Astrocyte (in vitro differentiated cells and primary cell): ENCODE measurements around the gene PTPRD.

Experiments used
- EZH2 ChIP-seq: IDR thresholded peaks from 2 replicates; pipeline ENCODE4 v1.6.1; 2012; ENCODE audit warnings: mild to moderate bottlenecking, low read length, inconsistent platforms; ENCODE audit not compliant: insufficient read depth
- TF ChIP-seq, protein P1 (sequence below): IDR thresholded peaks from 2 replicates; pipeline ENCODE4 v1.5.1; 2011; ENCODE audit warnings: low read depth, mild to moderate bottlenecking, inconsistent platforms, low read length, moderate library complexity; ENCODE audit not compliant: insufficient read depth

- TF ChIP-seq, protein P1, sequence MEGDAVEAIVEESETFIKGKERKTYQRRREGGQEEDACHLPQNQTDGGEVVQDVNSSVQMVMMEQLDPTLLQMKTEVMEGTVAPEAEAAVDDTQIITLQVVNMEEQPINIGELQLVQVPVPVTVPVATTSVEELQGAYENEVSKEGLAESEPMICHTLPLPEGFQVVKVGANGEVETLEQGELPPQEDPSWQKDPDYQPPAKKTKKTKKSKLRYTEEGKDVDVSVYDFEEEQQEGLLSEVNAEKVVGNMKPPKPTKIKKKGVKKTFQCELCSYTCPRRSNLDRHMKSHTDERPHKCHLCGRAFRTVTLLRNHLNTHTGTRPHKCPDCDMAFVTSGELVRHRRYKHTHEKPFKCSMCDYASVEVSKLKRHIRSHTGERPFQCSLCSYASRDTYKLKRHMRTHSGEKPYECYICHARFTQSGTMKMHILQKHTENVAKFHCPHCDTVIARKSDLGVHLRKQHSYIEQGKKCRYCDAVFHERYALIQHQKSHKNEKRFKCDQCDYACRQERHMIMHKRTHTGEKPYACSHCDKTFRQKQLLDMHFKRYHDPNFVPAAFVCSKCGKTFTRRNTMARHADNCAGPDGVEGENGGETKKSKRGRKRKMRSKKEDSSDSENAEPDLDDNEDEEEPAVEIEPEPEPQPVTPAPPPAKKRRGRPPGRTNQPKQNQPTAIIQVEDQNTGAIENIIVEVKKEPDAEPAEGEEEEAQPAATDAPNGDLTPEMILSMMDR: no peak
- no peak for TF ChIP-seq EZH2
These were observed 615.2 kb downstream of the PTPRD start for GRCh38 chr9:9997585-9997984.
